NT2/D1 (cell line): Measurements from ENCODE around the gene IFT57.

Source experiments
- DNase-seq: peaks from one replicate; pipeline ENCODE4 v3.0.0-alpha.2; 2011; ENCODE audit warnings: low read depth, low spot score
- H3K27me3 ChIP-seq: 2 replicates; pipeline ENCODE4 v1.6.0; 2011; ENCODE audit warnings: mild to moderate bottlenecking; ENCODE audit not compliant: insufficient read length, insufficient read depth
- H3K36me3 ChIP-seq: 2 replicates; pipeline ENCODE4 v1.6.1; 2011; ENCODE audit warnings: mild to moderate bottlenecking, low read length, mixed read lengths; ENCODE audit not compliant: insufficient read depth, insufficient read length
- H3K4me1 ChIP-seq: 2 replicates; pipeline ENCODE4 v1.5.1; 2011; ENCODE audit not compliant: insufficient read depth, insufficient read length
- H3K4me3 ChIP-seq: 2 replicates; pipeline ENCODE4 v1.5.1; 2011; ENCODE audit warnings: low read depth; ENCODE audit not compliant: insufficient read length
- H3K9ac ChIP-seq: 2 replicates; pipeline ENCODE4 v1.6.0; 2011; ENCODE audit warnings: low read depth; ENCODE audit not compliant: insufficient read length
- H3K9me3 ChIP-seq: 2 replicates; pipeline ENCODE4 v1.5.1; 2011; ENCODE audit warnings: mild to moderate bottlenecking, low read length; ENCODE audit not compliant: insufficient read depth
- SUZ12 ChIP-seq: IDR thresholded peaks from 2 replicates; pipeline ENCODE4 v1.6.1; 2011; ENCODE audit not compliant: insufficient read length, insufficient read depth; ENCODE audit errors: extremely low read depth
- YY1 ChIP-seq: IDR thresholded peaks from 2 replicates; pipeline ENCODE4 v1.6.1; 2011; ENCODE audit not compliant: insufficient read length, insufficient read depth
- ZNF274 ChIP-seq: IDR thresholded peaks from 2 replicates; pipeline ENCODE4 v1.6.1; 2011; ENCODE audit warnings: mild to moderate bottlenecking, low read depth, low read length

The IFT57 gene

DNA sequence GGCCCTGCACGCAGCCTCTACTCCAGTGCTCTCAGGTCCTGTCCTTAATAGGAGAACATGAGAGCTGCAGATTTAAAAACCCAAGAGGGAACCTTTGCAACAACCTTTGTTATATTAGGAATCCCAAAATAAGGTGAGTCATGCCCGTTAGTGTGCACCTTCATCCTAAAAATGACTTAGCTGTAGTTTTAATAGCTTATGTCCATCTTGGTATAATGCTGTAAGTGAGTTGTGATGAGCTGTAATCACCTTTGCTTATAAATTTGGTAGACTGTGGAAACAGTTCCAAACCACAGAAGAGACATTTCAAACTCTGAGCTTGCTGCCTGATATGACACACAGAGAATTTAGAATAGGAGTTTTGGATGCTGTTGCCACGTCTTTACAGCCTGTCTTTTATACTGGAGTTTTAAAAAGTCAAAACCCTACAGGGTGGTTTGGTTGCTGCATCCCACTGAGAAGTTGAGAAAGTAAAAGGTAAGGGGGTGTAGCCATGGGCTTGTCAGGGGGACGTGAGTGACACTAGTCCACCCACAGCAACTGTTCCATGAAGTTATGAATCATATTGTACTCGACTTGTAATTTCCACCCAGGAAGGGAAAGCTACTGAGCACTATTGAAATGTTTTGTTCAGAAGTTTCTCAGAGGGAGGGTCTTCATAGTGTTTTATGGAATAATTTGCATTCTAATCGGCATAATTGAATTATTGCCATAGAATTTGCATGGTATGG lies 104.0 kb downstream of the IFT57 start:
- Histone ChIP-seq H3K4me1 (no peaks in the 10 kb centered on the region), H3K4me3 (no peak overlapping the region), H3K9me3 (no peaks in the 10 kb centered on the region), H3K27me3 (no peaks in the 10 kb centered on the region), H3K9ac (no peak overlapping the region), H3K36me3 (no peaks in the 10 kb centered on the region)
- no peak for DNase-seq
- no peak for TF ChIP-seq YY1
- TF ChIP-seq SUZ12 = no peak
- TF ChIP-seq ZNF274 = no peak

DNA sequence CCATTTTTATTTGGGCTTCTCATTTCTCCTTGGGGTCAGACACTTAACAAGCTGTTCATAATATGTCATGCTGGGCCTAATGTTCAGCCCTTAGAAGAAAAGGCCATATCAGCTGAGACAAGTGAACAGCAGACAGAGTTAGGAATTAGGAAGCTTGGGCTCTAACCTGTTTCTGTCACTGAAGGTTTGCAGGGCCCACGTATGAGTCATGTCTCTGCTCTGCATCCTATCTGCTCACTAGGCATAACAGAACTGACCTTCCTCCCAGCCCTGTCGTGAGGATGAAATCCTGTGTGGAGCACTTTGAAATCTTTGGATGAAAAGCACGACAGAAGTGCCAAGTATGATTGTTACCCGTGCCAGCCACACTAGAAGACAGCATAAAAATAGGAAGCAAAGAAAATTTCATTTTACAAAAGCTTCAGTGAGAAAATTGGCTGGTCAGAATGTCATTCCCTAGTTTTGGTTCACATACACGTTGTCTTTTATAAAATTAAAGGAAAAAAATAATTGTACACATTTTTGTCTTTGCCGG lies 104.9 kb downstream of the IFT57 start:
- no peak overlapping the region for H3K9ac ChIP-seq
- H3K36me3 ChIP-seq = no peaks in the 10 kb centered on the region
- no peak for DNase-seq
- H3K27me3 ChIP-seq = no peaks in the 10 kb centered on the region
- no peak overlapping the region for H3K4me3 ChIP-seq
- TF ChIP-seq ZNF274 (no peak), SUZ12 (no peak), YY1 (no peak)
- H3K9me3 ChIP-seq = no peaks in the 10 kb centered on the region
- no peaks in the 10 kb centered on the region for H3K4me1 ChIP-seq

DNA sequence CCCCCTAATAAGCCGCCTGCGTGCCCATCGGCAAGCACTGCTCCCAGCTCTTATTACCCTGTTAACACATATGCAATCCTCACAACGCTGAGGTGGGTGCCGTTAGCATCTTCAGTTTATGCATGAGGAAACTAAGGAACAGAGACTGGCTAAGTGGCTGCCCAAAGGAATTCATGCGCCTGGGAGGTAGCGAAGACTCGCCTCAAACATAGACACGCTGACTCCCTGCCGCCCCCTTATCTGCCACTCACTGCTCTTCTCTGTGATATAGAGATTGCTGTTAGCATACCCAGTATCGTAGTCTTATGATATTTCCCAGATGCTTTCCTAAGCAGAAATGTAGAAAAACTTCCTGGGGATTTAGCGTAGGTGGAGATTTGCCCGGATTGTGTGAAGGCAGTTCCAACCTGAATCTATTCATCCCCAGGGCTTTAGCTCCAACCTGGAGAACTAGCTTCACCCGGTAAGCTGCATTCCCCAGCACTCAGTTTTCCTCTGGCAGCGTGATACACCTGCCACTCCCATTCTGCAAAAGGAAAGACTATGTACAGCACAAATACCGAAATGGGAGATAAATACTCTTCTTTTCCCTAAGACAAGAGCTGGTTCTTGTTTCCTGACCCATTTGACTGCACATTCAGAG lies 107.7 kb downstream of the IFT57 start:
- no peaks in the 10 kb centered on the region for H3K27me3 ChIP-seq
- no peaks in the 10 kb centered on the region for H3K4me1 ChIP-seq
- no peaks in the 10 kb centered on the region for H3K36me3 ChIP-seq
- TF ChIP-seq YY1 (no peak), ZNF274 (no peak), SUZ12 (no peak)
- H3K4me3 ChIP-seq = no peak overlapping the region
- H3K9ac ChIP-seq = no peak overlapping the region
- no peaks in the 10 kb centered on the region for H3K9me3 ChIP-seq
- no peak for DNase-seq

DNA sequence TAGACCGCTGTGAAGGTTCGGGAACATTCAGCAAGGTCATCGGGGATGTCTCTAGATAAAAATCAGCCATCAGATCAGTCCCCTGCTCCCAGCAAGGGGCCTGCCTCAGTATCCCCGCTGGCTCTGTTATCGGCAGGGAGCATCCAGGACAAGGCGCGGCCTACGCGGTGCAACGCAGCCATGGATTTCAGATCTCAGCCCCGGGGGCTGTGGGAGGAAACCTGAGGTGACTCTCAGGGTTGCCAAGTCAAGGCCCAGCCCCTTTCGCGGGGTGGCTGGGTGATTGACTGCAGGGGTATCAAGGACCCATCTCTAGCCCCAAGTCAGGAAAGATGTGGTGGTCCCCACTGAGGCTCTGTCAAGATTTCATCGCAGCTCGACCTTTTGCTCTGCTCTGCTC lies 108.2 kb downstream of the IFT57 start:
- no peaks in the 10 kb centered on the region for H3K36me3 ChIP-seq
- H3K9me3 ChIP-seq = no peaks in the 10 kb centered on the region
- no peak overlapping the region for H3K4me3 ChIP-seq
- H3K4me1 ChIP-seq = no peaks in the 10 kb centered on the region
- no peaks in the 10 kb centered on the region for H3K27me3 ChIP-seq
- H3K9ac ChIP-seq = no peak overlapping the region
- no peak for DNase-seq
- TF ChIP-seq YY1 (no peak), ZNF274 (no peak), SUZ12 (no peak)

DNA sequence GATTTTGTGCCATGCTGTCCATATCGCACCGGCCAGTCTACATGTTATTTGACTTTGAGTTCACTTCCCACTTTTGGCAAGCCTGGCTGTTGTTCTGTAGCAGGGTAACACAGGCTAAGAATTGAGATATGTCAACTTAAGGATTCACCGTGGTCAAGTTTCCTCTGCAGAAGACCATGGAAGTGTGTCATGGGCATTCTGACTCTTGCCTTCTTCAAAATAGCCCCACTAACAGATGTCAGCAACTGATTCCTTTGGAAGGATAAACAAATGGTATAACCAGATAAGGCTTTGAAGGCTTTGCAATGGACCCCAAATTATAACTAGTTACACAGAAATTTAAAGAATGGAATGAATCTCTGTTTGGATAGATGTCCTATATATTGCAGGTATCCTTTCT lies 111.3 kb downstream of the IFT57 start:
- DNase-seq = no peak
- TF ChIP-seq YY1 (no peak), SUZ12 (no peak), ZNF274 (no peak)
- Histone ChIP-seq H3K9me3 (no peaks in the 10 kb centered on the region), H3K36me3 (no peaks in the 10 kb centered on the region), H3K4me3 (no peak overlapping the region), H3K9ac (no peak overlapping the region), H3K4me1 (no peaks in the 10 kb centered on the region), H3K27me3 (no peaks in the 10 kb centered on the region)
